Kidney epithelial cell (primary cell): Measurements from ENCODE around the gene NDUFS1. TPM values are rescaled to one million over a fixed set of nuclear protein-coding genes. Genes with fewer than 3 reads are reported as not detected.
"Not testable (repeated sequence)": the region's sequence is repeated elsewhere in the genome, so short reads cannot be mapped to it uniquely, and the experiment has no call there.

Source experiments
- DNase-seq: peaks from one replicate; pipeline ENCODE4 v3.0.0-alpha.2; 2010; ENCODE audit warnings: low read depth
- H3K27me3 ChIP-seq: 2 replicates; pipeline ENCODE4 v1.6.0; 2011; ENCODE audit warnings: low read length; ENCODE audit not compliant: control insufficient read depth, insufficient read depth
- H3K36me3 ChIP-seq: 2 replicates; pipeline ENCODE4 v1.5.1; 2011; ENCODE audit warnings: low read length; ENCODE audit not compliant: control insufficient read depth, insufficient read depth
- H3K4me3 ChIP-seq: 2 replicates; pipeline ENCODE4 v1.5.1; 2011; ENCODE audit warnings: low read depth, mild to moderate bottlenecking, control low read depth, low read length
- CTCF ChIP-seq: IDR thresholded peaks from 2 replicates; pipeline ENCODE4 v1.5.1; 2011; ENCODE audit warnings: mild to moderate bottlenecking, moderate library complexity, low read length, control low read depth, inconsistent platforms; ENCODE audit not compliant: insufficient read depth, poor library complexity, severe bottlenecking
- total RNA-seq: library from RNA; depleted of rRNA; stranded (reverse); fragments of >200 nt; gene quantifications from 2 replicates; pipeline ENCODE4 v1.2.3, GENCODE V29; 2015

The NDUFS1 gene
- total RNA-seq, 1 donor from 2014 or later = 107 TPM

GRCh38 chr2:206082298-206082843 lies 76.9 kb downstream of the NDUFS1 start:
- Histone ChIP-seq H3K4me3 (no peak overlapping the region), H3K36me3 (no peaks in the 10 kb centered on the region), H3K27me3 (no peaks in the 10 kb centered on the region)
- no peak for DNase-seq
- TF ChIP-seq CTCF = no peak

- TF ChIP-seq CTCF = no peak
- H3K4me3 ChIP-seq = no peak overlapping the region
- H3K27me3 ChIP-seq = no peaks in the 10 kb centered on the region
- DNase-seq = no peak
- H3K36me3 ChIP-seq = no peaks in the 10 kb centered on the region
Measured at GRCh38 chr2:206080927-206081326, 78.3 kb downstream of the NDUFS1 start.

GRCh38 chr2:206079699-206080465 lies 79.4 kb downstream of the NDUFS1 start:
- DNase-seq = no peak
- no peak overlapping the region for H3K4me3 ChIP-seq
- TF ChIP-seq CTCF = no peak
- H3K27me3 ChIP-seq = no peaks in the 10 kb centered on the region
- H3K36me3 ChIP-seq = no peaks in the 10 kb centered on the region

GRCh38 chr2:206077879-206078278 lies 81.4 kb downstream of the NDUFS1 start:
- not testable (repeated sequence) for H3K27me3 ChIP-seq, H3K36me3 ChIP-seq, H3K4me3 ChIP-seq, DNase-seq

GRCh38 chr2:206075113-206075512 lies 84.1 kb downstream of the NDUFS1 start:
- no peaks in the 10 kb centered on the region for H3K36me3 ChIP-seq
- no peak for TF ChIP-seq CTCF
- no peak for DNase-seq
- no peak overlapping the region for H3K4me3 ChIP-seq
- H3K27me3 ChIP-seq = no peaks in the 10 kb centered on the region

GRCh38 chr2:206071807-206072206 lies 87.4 kb downstream of the NDUFS1 start:
- no peak for TF ChIP-seq CTCF
- no peaks in the 10 kb centered on the region for H3K27me3 ChIP-seq
- H3K36me3 ChIP-seq = no peaks in the 10 kb centered on the region
- H3K4me3 ChIP-seq = no peak overlapping the region
- no peak for DNase-seq
